ENCODE measurements around the gene REEP1.

GRCh38 chr2:86189782-86190416 lies 147.5 kb downstream of the REEP1 start:
- no peak for TF ChIP-seq FOXK2 (IDR thresholded peaks at IDR 0.05)
- TF ChIP-seq ELF4 (IDR thresholded peaks at IDR 0.05) = no peak
- no peak for TF ChIP-seq CTBP1 (IDR thresholded peaks at IDR 0.05; ENCODE audit: borderline replicate concordance)
- TF ChIP-seq TARDBP (IDR thresholded peaks at IDR 0.05) = no peak
- no peak for TF ChIP-seq SP1 (IDR thresholded peaks at IDR 0.05)
- TF ChIP-seq HDGF (IDR thresholded peaks at IDR 0.05; ENCODE audit: borderline replicate concordance) = no peak
- no peak for TF ChIP-seq ZNF384 (IDR thresholded peaks at IDR 0.05)
- TF ChIP-seq SUZ12 (IDR thresholded peaks at IDR 0.05) = no peak
- no peak for TF ChIP-seq L3MBTL2 (conservative IDR thresholded peaks at IDR 0.05)

Data from HEK293T (cell line).